Hematopoietic multipotent progenitor cell treated with erythropoietin and hydrocortisone succinate and interleukin-3 and kit ligand, for 8 days (in vitro differentiated cells): Measurements from ENCODE around the gene SBF2.

Experiments used
- DNase-seq: peaks from one replicate; pipeline ENCODE4 v3.0.0-alpha.2; 2015

Gene SBF2

DNA sequence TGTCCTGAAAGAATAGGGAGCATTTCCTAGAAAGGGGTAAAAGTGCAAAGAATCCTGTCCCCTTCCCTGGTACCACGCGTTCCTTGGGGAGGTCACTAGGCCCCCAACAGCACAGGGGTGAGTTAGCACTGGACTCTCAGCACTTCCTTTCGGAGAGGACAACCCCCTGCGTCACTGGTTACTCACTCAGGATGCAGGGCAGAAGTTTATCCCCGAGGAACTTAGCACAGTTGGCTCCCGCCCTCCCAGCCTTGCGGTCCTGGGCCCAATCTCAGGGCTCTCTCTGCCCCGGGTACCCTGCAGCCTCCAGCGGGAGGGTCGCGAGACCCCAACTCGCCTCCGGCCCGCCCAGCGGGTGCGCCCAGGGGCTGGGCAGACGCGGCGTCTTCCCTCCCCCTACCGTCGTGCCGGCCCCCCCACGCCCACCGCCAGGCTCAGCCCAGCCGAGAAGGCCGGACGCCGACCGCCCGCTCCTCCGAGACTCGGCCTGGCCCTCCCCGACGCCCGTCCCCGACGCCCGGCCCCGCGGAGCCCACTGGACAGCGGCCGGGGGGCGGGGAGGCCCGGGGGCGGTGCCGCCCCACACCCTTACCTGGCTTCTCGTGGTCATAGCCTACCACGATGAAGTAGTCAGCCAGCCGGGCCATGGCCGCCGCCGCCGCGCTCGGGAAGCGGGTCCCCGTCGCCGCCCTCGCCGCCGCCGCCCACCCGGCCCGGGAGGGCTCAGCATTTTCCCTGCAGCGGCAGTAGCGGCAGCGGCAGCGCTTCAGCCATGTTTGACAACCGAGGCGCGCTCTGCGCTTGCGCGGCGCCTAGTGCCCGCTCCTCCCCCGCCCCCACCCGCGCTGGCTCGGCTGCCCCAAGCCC lies at the start of gene SBF2:
Gene SBF2 (minus strand): TSS at position 797 of the 867 bp plus-strand sequence. CDS start 150 bp downstream, at position 647.
- DNase-seq: peak; percentile 64

DNA sequence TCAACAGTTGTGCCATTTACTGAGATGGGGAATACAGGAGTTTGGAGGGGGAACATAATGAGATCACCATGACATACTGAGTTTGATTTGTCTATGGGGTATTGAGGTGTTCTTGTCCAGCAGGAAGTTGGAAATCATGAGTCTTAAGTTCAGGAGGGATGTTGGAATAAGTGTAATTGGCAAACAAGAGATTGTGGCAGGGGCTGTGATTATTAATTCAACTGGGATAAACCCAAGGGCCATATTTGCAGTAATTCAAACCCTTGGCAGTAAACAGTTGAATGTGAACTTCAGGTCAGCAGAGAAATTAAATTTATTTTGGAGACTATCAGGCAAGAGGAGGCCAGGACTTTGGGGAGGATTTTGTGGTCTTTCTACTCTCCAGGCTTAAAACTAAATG lies 44.3 kb upstream of the SBF2 start:
- DNase-seq: no peak

DNA sequence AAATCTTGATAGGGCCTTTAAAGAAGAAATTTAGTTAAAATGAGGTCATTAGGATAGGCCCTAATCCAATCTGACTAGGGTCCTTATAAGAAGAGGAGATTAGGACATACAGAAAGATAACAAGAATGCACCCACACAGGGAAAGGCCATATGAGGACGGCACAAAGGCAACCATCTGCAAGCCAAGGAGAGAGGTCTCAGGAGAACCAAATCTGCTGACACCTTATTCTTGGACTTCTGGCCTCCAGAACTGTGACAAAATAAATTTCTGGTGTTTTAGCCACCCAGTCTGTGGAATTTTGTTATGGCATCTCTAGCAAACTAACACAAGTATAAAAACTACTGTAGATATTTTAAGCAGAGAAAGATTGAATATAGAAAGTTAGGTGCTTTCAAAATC lies 39.5 kb upstream of the SBF2 start:
- DNase-seq: no peak

DNA sequence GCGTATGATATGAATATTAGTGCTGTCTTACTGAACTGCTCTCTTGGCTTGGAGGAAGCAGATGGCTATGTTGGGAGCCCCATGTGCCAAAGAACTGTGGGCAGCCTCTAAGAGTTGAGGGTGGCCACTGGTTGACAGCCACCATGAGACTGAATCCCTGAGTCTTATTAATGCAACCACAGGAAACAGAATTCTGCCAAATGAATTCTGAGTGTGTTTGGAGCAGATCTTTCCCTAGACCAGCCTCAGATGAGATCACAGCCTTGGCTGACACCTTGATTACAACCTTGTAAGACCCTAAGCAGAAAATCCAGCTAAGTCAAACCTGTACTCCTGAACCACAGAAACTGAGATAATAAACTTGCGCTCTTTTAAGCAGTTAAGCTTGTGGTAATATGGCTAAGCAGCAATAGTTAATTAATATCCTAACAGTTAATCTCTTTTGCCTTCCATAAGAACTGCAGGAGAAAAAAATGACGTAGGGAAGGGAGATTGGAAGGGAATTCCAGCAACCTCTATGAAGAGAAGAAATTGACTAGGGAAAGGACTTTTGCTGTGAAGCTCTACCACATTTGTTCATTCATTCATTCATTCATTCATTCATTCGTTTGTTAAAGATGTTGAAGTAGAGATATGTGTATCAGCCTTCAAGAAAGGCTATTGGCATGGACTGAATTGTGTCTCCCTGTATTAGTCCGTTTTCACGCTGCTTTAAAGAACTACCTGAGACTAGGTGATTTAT lies 37.7 kb upstream of the SBF2 start:
- no peak for DNase-seq

DNA sequence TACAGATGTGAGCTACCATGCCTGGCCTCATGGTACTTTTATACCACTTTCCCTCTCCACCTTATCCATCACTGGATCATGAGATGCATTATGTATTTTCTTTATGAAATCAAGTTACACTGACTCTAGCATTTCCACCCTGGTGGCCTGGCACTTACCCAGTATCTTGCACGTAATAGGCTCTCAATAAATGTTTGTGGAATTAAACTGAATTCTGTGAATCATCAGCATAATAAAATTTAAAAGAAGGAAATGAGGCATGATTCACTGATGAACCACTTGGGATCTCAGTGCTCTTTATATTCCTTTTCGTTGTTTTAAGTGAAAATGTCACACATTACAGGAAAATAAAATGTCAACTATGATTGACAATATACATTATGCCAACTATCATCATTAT lies 35.9 kb upstream of the SBF2 start:
- no peak for DNase-seq

DNA sequence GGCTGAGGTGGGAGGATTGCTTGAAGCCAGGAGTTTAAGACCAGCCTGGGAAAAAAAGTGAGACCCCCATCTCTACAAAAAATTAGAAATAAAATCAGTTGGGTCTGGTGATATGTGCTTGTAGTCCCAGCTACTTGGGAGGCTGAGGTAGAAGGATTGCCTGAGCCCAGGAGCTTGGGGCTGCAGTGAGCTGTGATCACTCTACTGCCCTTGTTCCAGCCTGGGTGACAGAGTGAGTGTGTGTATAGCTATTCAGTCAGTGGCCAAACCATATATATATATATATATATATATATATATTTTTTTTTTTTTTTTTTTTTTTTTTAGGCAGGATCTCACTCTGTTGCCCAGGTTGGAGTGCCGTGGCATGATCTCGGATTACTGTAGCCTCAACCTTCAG lies 35.3 kb upstream of the SBF2 start:
- no peak for DNase-seq

DNA sequence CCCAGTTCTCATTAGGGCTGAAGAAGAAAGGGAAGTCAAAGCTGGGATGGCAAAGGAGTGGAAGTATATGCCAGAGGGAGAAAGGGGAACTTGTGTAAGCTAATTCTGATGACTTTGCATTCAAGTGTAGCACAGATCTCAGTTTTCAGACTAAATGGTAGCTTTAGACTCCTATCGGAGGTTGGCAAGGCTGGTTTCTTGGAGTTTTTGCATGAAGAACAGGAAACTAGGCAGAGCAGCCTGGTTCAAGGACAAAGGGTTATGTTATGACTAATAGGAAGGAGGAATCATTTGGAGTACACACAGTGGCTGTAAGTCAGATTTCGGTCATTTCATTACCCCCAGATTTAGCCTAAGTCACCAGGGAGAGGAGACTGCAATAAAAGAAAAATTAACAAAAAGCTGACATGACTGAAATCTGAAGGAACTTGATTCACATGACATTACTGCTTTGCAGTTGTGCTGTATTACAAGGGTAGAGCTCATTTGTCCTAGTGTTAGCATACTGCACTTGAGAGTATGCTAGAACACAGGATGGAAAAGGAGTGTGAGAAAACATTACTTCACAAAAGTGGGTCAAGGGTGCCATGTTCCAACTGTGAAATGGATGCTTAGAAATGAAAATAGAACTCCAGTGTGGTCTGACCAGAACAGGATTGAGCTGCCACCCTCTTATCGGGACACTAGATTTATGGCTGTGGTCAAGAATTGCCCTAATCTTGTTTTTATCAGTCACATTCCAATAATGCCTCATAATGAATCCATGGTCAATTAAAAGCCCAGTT lies 34.5 kb upstream of the SBF2 start:
- DNase-seq: no peak

DNA sequence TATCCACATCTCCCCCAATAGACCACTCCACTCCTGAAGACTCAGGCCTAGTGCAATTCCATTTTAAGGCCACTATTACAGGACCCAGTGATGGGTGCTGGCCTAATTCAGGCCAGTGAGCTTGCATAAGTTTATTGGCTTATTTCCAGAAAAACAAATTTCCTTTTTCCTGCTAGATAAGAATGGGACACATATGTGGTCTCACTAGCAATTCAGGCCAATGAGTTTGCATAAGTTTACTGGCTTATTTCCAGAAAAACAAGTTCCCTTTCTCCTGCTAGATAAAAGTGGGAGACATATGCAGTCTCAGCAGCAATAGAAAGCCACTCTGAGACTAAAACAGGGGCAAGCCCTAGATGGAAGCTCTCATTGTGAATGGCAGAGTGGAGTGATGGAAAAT lies 33.2 kb upstream of the SBF2 start:
- DNase-seq: peak; percentile 50

DNA sequence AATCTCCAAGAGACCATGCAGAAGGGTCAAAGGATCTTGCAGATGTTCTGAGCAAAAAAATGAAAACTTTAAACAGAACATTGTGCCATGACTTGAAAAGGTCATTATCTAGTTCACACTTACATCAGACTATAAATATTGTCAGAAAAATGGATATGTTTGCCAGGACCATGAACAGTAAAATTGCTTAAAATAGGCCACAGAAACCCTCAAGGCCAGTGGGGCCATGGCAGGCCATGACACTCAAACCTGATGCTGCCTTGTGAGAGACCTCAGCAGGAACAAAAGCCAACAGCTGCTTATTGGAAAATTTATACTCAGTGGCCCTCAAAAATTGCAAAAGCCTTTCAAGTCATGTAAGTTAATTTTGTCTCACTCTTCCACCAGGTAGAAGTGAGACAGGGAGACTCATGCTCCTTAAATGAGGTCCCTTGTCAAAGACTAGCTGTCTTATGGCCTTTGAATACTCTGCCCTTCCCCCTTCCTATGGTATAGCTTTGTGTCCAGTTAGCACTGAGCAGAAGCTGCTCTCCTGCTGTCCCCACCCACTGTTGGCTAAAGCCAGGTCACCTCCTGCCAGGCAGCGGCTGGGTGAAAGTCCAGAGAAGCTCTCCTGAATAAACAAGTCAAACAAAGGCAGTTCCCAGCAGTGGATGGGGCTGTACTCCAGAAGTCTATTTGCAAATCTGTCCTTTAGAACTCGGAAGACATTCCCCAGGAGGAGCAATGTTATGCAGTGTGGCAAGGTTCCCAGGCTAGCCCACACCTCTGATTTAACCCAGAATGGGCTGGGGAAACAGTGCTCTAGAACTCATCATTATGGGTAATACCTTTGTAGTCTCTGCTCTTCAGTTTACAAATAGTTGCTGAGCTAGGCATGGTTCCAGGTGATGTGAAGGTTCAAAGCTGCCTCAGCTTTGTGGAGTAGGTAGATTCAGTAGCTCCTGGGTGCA lies 32.3 kb upstream of the SBF2 start:
- DNase-seq: no peak

DNA sequence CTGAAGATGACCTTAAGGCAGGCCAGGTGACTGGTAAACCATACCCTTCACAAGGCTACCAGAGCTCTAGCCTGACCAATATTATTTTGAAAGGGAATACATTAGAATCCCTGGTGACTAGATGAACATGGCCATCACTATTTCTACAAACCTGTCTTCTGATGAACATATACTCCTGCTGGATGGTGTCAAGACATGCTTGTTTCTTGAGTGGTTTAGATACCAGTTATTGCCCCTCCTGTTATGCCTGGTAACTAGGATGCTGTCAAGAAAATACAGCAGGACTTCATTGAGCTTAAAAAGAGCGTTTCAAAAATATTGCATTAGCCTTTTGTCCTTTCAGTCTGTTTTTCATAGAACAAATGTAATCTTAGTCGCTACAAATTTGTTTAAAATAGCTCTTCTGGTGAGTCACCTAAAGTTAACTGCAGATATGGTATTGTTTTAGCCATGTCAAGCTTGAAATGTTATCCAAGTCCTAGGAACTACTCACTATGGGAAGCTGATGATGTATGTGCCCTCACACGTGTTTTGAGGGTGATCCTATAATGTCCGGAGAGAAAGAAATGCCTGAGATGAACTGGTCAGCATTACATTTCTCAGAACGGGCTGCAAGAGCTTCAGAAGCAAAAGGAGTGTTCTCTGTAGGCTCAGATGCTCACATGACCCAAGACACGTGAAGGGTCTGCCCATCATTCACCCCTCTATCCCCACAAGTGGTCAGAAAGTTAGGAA lies 31.4 kb upstream of the SBF2 start:
- DNase-seq: no peak

DNA sequence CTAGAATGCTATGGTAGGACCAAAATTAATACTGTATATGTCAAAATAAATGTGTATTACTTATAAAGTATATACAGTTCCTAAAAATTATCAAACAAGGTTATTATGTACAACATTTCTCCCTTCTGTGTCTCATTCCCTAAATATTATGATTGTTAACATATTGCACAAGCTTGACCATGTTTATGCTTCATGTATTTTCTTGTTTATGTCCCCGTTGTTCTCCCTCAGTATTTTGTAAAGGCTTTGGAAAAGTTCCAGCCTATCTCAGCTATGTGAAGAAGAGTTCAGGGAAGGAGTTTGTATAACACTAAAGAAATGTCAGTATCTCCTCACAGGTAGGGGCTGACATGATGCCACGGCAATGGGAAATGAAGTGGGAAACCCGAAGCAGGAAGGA lies 30.5 kb upstream of the SBF2 start:
- no peak for DNase-seq

DNA sequence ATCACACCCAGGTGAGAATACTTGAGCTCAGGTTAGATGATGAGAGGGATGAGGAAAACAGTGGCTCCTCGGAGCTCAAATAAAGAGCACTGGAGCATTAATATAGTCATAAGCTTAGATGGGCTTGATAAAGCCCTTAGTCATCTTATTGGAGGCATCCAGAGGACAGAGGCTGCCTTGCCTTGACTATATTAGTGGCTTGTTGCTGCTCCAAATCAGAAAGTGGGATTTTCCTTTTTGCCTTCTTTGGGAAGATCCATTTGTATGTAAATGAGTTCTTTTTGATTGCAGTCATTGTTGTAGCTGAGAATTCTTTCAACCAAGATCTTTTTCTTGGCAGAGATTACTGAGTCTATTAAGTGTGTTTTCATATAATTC lies 29.8 kb upstream of the SBF2 start:
- no peak for DNase-seq

DNA sequence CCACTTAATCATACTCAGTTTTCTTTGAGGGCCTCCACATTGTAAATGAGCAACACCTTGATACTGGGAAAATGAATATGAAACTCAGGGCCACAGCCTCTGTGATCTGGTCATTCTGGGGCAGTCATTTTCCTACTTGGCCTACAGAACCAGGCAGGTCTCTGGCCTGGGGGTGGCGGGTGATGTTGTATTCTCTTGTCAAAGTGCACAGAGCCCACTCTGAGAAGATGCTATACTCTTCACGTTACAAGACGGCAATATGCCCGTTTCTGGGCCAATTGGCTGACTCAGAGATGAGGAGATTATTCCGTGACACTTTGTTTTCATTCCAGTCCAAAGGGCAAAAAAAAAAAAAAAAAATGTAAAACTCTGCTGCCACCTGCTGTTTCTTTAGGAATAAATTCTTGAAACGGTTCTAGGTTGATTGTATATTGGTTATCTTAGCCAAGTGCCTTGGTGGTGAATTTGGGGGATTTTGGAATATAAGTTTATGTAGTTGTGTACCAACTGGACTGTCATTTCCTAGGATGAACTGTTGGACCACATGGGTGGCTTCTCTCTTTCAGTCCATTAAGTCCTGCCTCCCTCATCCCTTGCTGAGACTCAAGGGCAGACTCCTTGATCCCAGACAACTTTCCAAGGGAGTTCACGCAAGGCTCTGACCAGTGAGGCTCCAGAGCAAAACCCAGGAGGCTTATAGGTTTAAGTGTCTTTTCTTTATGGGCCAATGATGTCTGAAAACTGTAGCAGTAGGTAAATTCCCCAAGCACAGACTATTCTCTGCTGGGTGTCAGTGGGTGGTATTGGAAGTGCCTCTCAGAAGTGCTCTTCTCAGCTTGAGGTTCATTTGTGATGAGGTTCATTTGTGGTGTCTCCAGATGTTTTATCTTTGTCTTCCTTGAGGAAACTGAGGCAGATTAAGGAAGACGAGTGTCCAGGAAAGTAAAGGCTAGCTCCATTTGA lies 29.1 kb upstream of the SBF2 start:
- DNase-seq: peak; percentile 86

DNA sequence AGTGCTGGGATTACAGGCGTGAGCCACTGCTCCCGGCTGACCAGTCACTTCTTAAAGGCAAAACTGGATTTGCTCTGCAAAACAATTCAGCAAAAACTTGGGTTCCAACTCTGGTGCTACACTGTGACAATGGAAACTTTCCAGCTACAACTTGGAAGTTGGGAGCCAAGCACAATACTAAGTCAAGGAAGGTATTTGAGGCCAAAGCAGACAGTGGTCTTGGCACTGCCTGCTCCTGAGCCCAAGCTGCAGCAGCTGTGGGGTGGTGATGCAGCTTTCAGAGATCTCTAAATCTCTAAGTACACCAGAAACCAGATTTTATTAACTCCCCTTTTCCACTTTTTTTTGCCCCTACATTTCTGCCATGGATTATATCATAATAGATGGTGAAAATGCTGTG lies 28.4 kb upstream of the SBF2 start:
- no peak for DNase-seq

DNA sequence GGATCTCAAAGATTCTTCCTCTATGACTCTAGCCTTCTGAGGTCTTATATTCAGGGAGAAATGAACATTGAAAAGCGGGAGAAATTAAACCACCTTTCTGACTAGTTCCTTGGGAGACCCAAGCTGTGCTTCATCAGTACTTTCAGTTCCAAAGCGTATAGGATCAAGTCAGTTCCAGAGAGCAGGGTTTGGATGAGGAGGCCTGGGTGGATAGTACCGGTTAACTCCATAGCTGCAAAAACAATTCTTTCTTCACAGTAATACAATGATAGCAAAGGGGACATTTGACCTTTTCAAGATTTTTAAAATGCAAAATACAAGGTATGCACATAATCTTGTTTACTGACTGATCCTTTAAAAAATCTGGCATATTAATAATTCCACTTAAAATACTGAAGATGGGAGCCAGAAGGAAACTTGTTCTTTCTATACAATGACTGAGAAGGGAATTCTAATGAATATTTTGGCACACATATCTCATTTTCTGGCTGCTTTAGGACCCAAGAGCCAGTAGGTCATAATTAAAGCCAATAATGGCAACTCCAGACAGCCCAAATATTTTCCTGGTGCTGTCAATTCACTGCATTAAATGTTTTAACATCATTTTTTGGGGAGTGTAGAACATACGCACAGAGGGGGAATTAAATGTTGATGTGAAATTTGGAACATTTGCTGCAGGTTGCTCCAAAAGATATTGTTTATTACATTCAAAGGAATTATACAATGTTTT lies 26.9 kb upstream of the SBF2 start:
- DNase-seq: no peak

DNA sequence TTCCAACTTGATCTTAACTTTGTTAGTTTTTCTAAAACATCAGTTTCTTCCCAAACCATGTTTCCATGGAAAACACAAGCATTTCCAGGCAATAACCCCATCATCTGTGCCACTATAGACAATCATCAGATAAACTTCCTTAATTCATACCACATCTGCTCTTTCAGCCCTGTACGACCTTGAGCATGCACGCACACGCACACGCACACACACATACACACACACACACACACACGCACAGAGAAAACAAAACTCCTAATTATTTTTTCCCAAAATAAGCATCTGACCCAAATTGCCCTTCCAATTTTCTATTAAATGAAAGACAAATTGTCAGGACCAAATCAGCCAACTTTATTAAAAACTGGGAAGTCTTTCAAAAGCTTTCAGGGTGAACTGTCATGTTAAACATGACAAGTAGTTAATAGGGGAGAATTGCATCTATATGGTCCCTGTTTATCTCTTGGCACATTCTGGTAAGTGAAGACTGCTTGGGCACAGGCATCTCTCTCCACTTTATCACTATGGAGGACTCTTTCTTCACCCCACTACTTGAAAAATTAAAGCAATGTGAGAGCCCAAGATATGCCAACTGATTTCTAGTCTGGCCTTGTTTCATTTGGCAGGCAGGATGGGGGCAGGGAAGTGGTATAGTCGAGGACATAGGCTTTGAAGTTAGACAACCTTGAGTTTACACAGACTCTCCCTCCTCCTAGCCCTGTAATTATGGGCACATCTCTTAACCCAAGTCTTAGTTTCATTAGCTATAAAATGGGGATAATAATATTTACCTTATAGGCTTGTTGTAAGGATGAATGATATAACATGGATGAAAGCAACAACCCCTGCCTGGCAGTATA lies 25.9 kb upstream of the SBF2 start:
- DNase-seq: peak; percentile 82

DNA sequence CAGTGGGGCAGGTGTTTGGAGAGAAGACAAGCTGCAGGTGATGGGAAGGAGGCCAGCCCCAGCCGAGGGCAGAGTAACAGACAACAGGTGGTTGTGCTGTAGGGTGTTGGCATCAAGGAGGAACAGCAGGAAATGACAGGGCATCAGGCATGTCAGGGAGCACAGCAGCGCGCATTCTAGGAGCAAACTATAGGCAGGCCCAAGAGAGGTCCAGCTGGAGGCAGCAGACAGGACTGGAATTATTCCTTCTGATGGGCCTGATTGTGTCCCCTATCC lies 24.4 kb upstream of the SBF2 start:
- no peak for DNase-seq

DNA sequence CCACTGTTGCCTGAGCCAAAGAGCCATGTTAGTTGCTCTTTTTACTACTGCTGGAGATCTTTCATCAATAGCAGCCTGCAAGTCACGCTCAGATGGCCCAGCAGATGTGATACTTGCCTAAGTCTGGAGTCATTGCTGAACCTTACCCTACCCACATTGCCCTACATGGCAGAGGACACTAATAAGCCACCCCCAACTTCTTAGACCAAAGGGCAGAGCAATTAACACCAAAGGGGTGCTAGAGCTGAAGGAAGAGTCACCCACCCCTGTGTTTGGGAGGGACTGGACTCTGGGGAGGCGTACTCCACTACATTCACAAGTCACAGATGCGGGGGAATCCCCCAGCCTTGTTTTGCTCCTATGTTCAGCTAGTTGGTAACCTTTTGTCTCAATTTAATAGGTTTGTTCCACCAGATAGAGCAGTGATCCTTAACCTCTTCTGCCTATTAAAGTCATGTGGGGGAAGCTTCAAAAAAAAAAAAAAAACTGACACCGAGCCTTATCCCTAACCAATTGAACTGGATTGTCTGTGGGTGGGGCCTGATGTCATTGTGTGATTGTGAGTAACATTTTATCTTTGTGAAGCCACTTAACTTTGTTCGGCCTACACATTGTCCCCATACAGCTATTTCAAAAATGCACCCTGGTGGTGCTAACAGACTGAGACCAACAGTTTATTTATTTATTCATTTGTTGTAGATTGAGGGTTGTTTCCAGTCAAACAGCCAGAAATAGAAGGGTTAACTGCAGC lies 23.9 kb upstream of the SBF2 start:
- peak; percentile 74 for DNase-seq
